MM.1S (cell line): ENCODE data around the gene ZFP62.

ENCODE experiments used
- DNase-seq: peaks from one replicate; pipeline ENCODE4 v3.0.0-alpha.2; 2015
- H2AFZ ChIP-seq: fragments of 300-600 bp; sonication (generic); 2 replicates; pipeline ENCODE4 v1.6.0; 2016; ENCODE audit warnings: antibody characterized with exemption, low read length
- H3F3A ChIP-seq: fragments of 300-600 bp; sonication (generic); 2 replicates; pipeline ENCODE4 v1.6.1; 2016; ENCODE audit warnings: mild to moderate bottlenecking, antibody characterized with exemption, low read length, moderate library complexity, mixed read lengths; ENCODE audit not compliant: insufficient read depth
- H3K27ac ChIP-seq: fragments of 300-600 bp; sonication (generic); 2 replicates; pipeline ENCODE4 v1.5.1; 2016; ENCODE audit warnings: mild to moderate bottlenecking, low read length
- H3K27me3 ChIP-seq: fragments of 300-600 bp; sonication (generic); replicated peaks from 2 replicates; pipeline ENCODE4 v1.6.0; 2016; ENCODE audit warnings: low read length; ENCODE audit not compliant: insufficient read depth
- H3K36me3 ChIP-seq: fragments of 300-600 bp; sonication (generic); replicated peaks from 2 replicates; pipeline ENCODE4 v1.6.1; 2016; ENCODE audit warnings: mild to moderate bottlenecking, low read length, mixed read lengths; ENCODE audit not compliant: insufficient read depth
- H3K4me1 ChIP-seq: fragments of 300-600 bp; sonication (generic); 2 replicates; pipeline ENCODE4 v1.6.1; 2016; ENCODE audit warnings: low read length, mixed read lengths
- H3K4me2 ChIP-seq: fragments of 300-600 bp; sonication (generic); 2 replicates; pipeline ENCODE4 v1.6.0; 2016; ENCODE audit warnings: low read depth, low read length
- H3K4me3 ChIP-seq: fragments of 300-600 bp; sonication (generic); 2 replicates; pipeline ENCODE4 v1.5.1; 2016; ENCODE audit warnings: low read length, mixed read lengths
- H3K79me2 ChIP-seq: fragments of 300-600 bp; sonication (generic); 2 replicates; pipeline ENCODE4 v1.6.1; 2016; ENCODE audit warnings: mixed run types, low read length, mixed read lengths
- H3K9ac ChIP-seq: fragments of 300-600 bp; sonication (generic); 2 replicates; pipeline ENCODE4 v1.6.1; 2016; ENCODE audit warnings: low read length, mixed read lengths
- H3K9me2 ChIP-seq: fragments of 300-600 bp; sonication (generic); replicated peaks from 2 replicates; pipeline ENCODE4 v1.6.1; 2016; ENCODE audit warnings: mild to moderate bottlenecking, low read length, mixed read lengths; ENCODE audit not compliant: insufficient read depth
- H3K9me3 ChIP-seq: fragments of 300-600 bp; sonication (generic); replicated peaks from 2 replicates; pipeline ENCODE4 v1.6.1; 2016; ENCODE audit warnings: mild to moderate bottlenecking, low read length, mixed read lengths; ENCODE audit not compliant: insufficient read depth
- H4K20me1 ChIP-seq: fragments of 300-600 bp; sonication (generic); 2 replicates; pipeline ENCODE4 v1.6.1; 2016; ENCODE audit warnings: mild to moderate bottlenecking, low read length, moderate library complexity, mixed read lengths; ENCODE audit not compliant: insufficient read depth
- CTCF ChIP-seq: fragments of 300-600 bp; sonication (generic); IDR thresholded peaks from 2 replicates; pipeline ENCODE4 v1.5.1; 2016; ENCODE audit warnings: antibody characterized with exemption, low read length, mixed read lengths
- EZH2 ChIP-seq: fragments of 300-600 bp; sonication (generic); optimal IDR thresholded peaks from 2 replicates; pipeline ENCODE3; 2017; ENCODE audit warnings: low read depth, mild to moderate bottlenecking, antibody characterized with exemption, low read length, mixed read lengths
- EZH2phosphoT487 ChIP-seq: fragments of 300-600 bp; sonication (generic); IDR thresholded peaks from 2 replicates; pipeline ENCODE4 v1.6.1; 2018; ENCODE audit warnings: antibody characterized with exemption, low read length

ZFP62 gene

GRCh38 chr5:180858586-180858985 lies 2.5 kb downstream of the ZFP62 start:
- no peaks in the 10 kb centered on the region for H3K9me3 ChIP-seq
- no peak overlapping the region for H3K27ac ChIP-seq
- peaks cover 35% of the 10 kb centered on the region for H3K79me2 ChIP-seq
- no peak overlapping the region for H2AFZ ChIP-seq
- no peak for TF ChIP-seq CTCF
- TF ChIP-seq EZH2 = no peak
- TF ChIP-seq EZH2phosphoT487 = no peak
- no peak overlapping the region for H3K4me3 ChIP-seq
- H3K9ac ChIP-seq = no peak overlapping the region
- H4K20me1 ChIP-seq = no peaks in the 10 kb centered on the region
- no peak overlapping the region for H3K4me2 ChIP-seq
- H3K9me2 ChIP-seq = no peaks in the 10 kb centered on the region
- H3K4me1 ChIP-seq = peaks cover 6% of the 10 kb centered on the region
- H3K27me3 ChIP-seq = no peaks in the 10 kb centered on the region
- DNase-seq = no peak
- peaks cover 3% of the 10 kb centered on the region; the same call in 1 of the 2 replicates for H3K36me3 ChIP-seq
- H3F3A ChIP-seq = peaks cover 26% of the 10 kb centered on the region

- Histone ChIP-seq H2AFZ (no peak overlapping the region), H3K36me3 (peaks cover 29% of the 10 kb centered on the region), H3K4me1 (no peaks in the 10 kb centered on the region), H3K9ac (no peak overlapping the region), H3F3A (0 out of 2 replicates have a peak, but pooled peaks cover 4% of the 10 kb centered on the region), H3K27me3 (no peaks in the 10 kb centered on the region), H3K79me2 (peaks cover 22% of the 10 kb centered on the region), H3K27ac (no peak overlapping the region), H3K4me2 (no peak overlapping the region), H3K9me3 (no peaks in the 10 kb centered on the region; the same call in 1 of the 2 replicates), H4K20me1 (no peaks in the 10 kb centered on the region), H3K9me2 (no peaks in the 10 kb centered on the region), H3K4me3 (no peak overlapping the region)
- TF ChIP-seq CTCF (no peak), EZH2 (no peak), EZH2phosphoT487 (no peak)
- DNase-seq = no peak
Observed at GRCh38 chr5:180853848-180854176, 7.3 kb downstream of the ZFP62 start.

- Histone ChIP-seq H2AFZ (no peak overlapping the region), H3F3A (0 out of 2 replicates have a peak, but pooled peaks cover 4% of the 10 kb centered on the region), H4K20me1 (no peaks in the 10 kb centered on the region), H3K9me2 (no peaks in the 10 kb centered on the region), H3K4me2 (no peak overlapping the region), H3K36me3 (peaks cover 29% of the 10 kb centered on the region), H3K9ac (no peak overlapping the region), H3K79me2 (peaks cover 17% of the 10 kb centered on the region), H3K27ac (no peak overlapping the region), H3K9me3 (no peaks in the 10 kb centered on the region; the same call in 1 of the 2 replicates), H3K27me3 (no peaks in the 10 kb centered on the region), H3K4me1 (no peaks in the 10 kb centered on the region), H3K4me3 (no peak overlapping the region)
- no peak for TF ChIP-seq EZH2phosphoT487
- TF ChIP-seq EZH2 = no peak
- no peak for TF ChIP-seq CTCF
- DNase-seq = no peak
Observed at GRCh38 chr5:180853121-180853847, 7.8 kb downstream of the ZFP62 start.
